Smooth muscle cell (in vitro differentiated cells): ENCODE results near the gene ADAM8. TPM values are rescaled to one million over a fixed set of nuclear protein-coding genes. Genes with fewer than 3 reads are reported as not detected.

ENCODE experiments used
- DNase-seq: peaks from one replicate; lab custom pipeline; 2025; ENCODE audit not compliant: unreplicated experiment; lab: John Stamatoyannopoulos, UW
- H2AFZ ChIP-seq: fragments of 200-600 bp; sonication (generic); 2 replicates; pipeline ENCODE4 v1.6.0; 2016; ENCODE audit warnings: antibody characterized with exemption, low read depth, mild to moderate bottlenecking
- H3F3A ChIP-seq: fragments of 200-600 bp; sonication (generic); 2 replicates; pipeline ENCODE4 v1.6.0; 2017; ENCODE audit warnings: antibody characterized with exemption, low read depth
- H3K27ac ChIP-seq: fragments of 200-600 bp; sonication (generic); 2 replicates; pipeline ENCODE4 v1.5.1; 2016; ENCODE audit warnings: low read depth, mild to moderate bottlenecking
- H3K27me3 ChIP-seq: fragments of 200-600 bp; sonication (generic); 2 replicates; pipeline ENCODE4 v1.6.1; 2016; ENCODE audit warnings: low read depth, mild to moderate bottlenecking
- H3K36me3 ChIP-seq: fragments of 200-600 bp; sonication (generic); 2 replicates; pipeline ENCODE4 v1.5.1; 2016; ENCODE audit warnings: low read depth
- H3K4me1 ChIP-seq: fragments of 200-600 bp; sonication (generic); 2 replicates; pipeline ENCODE4 v1.5.1; 2016; ENCODE audit warnings: low read depth
- H3K4me2 ChIP-seq: fragments of 200-600 bp; sonication (generic); 2 replicates; pipeline ENCODE4 v1.6.0; 2016; ENCODE audit warnings: mild to moderate bottlenecking
- H3K4me3 ChIP-seq: fragments of 200-600 bp; sonication (generic); 2 replicates; pipeline ENCODE4 v1.5.1; 2016; ENCODE audit warnings: mild to moderate bottlenecking
- H3K79me2 ChIP-seq: fragments of 200-600 bp; sonication (generic); 2 replicates; pipeline ENCODE4 v1.6.0; 2016; ENCODE audit warnings: low read depth, mild to moderate bottlenecking
- H3K9ac ChIP-seq: fragments of 200-600 bp; sonication (generic); 2 replicates; pipeline ENCODE4 v1.6.0; 2016; ENCODE audit warnings: low read depth
- H3K9me3 ChIP-seq: fragments of 200-600 bp; sonication (generic); replicated peaks from 2 replicates; pipeline ENCODE4 v1.5.1; 2016; ENCODE audit warnings: low read depth
- H4K20me1 ChIP-seq: fragments of 200-600 bp; sonication (generic); 2 replicates; pipeline ENCODE4 v1.6.0; 2016; ENCODE audit warnings: low read depth
- CTCF ChIP-seq: fragments of 200-600 bp; sonication (generic); IDR thresholded peaks from 2 replicates; pipeline ENCODE4 v1.5.1; 2017; ENCODE audit warnings: borderline replicate concordance, mild to moderate bottlenecking, antibody characterized with exemption; ENCODE audit not compliant: insufficient read depth, poor library complexity, severe bottlenecking
- WGBS: methylation state at CpG from one replicate; pipeline ENCODE4 v1.1.7; 2016; ENCODE audit warnings: low lambda C conversion rate; 5-methylcytosine and 5-hydroxymethylcytosine counted together
- polyA plus RNA-seq: library from polyadenylated mRNA; unstranded; fragments of >200 nt; fragmentation: Nextera tagmentation; extraction: Ambion mirVana; gene quantifications from 2 replicates; pipeline ENCODE4 v1.2.1, GENCODE V29; 2016
- total RNA-seq: library from RNA; depleted of rRNA; stranded (reverse); fragments of >200 nt; gene quantifications from 2 replicates; pipeline ENCODE4 v1.2.3, GENCODE V29; 2014

Gene ADAM8
- total and polyA plus RNA-seq, 2 experiments from 2014 or later: 0.36 to 0.70 TPM

GRCh38 chr10:133245439-133246235 lies 31.0 kb downstream of the ADAM8 start:
- Histone ChIP-seq H3K36me3 (no peaks in the 10 kb centered on the region), H4K20me1 (no peaks in the 10 kb centered on the region), H3K4me1 (peaks cover 2% of the 10 kb centered on the region), H3K9ac (no peak overlapping the region), H3K4me3 (no peak overlapping the region), H3F3A (no peaks in the 10 kb centered on the region), H3K27me3 (no peaks in the 10 kb centered on the region), H3K27ac (no peak overlapping the region), H3K79me2 (no peaks in the 10 kb centered on the region), H3K4me2 (no peak overlapping the region), H3K9me3 (no peaks in the 10 kb centered on the region), H2AFZ (no peak overlapping the region)
- WGBS: 64% methylated on average over 26 of the region's 33 CpGs
- no peak for TF ChIP-seq CTCF
- DNase-seq: no peak

- no peak overlapping the region for H3K9ac ChIP-seq
- no peak for DNase-seq
- no peaks in the 10 kb centered on the region for H3K79me2 ChIP-seq
- no peak overlapping the region for H3K27ac ChIP-seq
- no peaks in the 10 kb centered on the region for H3K36me3 ChIP-seq
- no peak overlapping the region for H2AFZ ChIP-seq
- WGBS: 88% methylated on average over 14 of the region's 14 CpGs
- H3F3A ChIP-seq: no peaks in the 10 kb centered on the region
- H4K20me1 ChIP-seq: no peaks in the 10 kb centered on the region
- H3K9me3 ChIP-seq: no peaks in the 10 kb centered on the region
- H3K4me3 ChIP-seq: no peak overlapping the region
- H3K4me1 ChIP-seq: peaks cover 5% of the 10 kb centered on the region
- peaks cover 14% of the 10 kb centered on the region for H3K27me3 ChIP-seq
- H3K4me2 ChIP-seq: no peak overlapping the region
- no peak for TF ChIP-seq CTCF
Measured at GRCh38 chr10:133243593-133243992, 33.1 kb downstream of the ADAM8 start.

- Histone ChIP-seq H3K27me3 (peaks cover 22% of the 10 kb centered on the region), H3K4me3 (no peak overlapping the region), H2AFZ (no peak overlapping the region)
Measured at GRCh38 chr10:133242611-133243356, 33.9 kb downstream of the ADAM8 start.

More at GRCh38 chr10:133242611-133243356, 33.9 kb downstream of the ADAM8 start:
- WGBS: 94% methylated on average over 26 of the region's 27 CpGs
- Histone ChIP-seq H3K4me2 (no peak overlapping the region), H3K79me2 (no peaks in the 10 kb centered on the region), H3K9me3 (no peaks in the 10 kb centered on the region), H3F3A (no peaks in the 10 kb centered on the region), H3K9ac (no peak overlapping the region), H3K27ac (no peak overlapping the region), H3K4me1 (peaks cover 13% of the 10 kb centered on the region), H4K20me1 (no peaks in the 10 kb centered on the region), H3K36me3 (no peaks in the 10 kb centered on the region)
- TF ChIP-seq CTCF: no peak
- DNase-seq: no peak
